Measurements from ENCODE around the gene CCDC8. TPM values are rescaled to one million over a fixed set of nuclear protein-coding genes. Genes with fewer than 3 reads are reported as not detected.

CCDC8 gene
- total RNA-seq, 4 donors from 2014 or later, result 0.70 to 2.5 (median 0.90) TPM

DNA sequence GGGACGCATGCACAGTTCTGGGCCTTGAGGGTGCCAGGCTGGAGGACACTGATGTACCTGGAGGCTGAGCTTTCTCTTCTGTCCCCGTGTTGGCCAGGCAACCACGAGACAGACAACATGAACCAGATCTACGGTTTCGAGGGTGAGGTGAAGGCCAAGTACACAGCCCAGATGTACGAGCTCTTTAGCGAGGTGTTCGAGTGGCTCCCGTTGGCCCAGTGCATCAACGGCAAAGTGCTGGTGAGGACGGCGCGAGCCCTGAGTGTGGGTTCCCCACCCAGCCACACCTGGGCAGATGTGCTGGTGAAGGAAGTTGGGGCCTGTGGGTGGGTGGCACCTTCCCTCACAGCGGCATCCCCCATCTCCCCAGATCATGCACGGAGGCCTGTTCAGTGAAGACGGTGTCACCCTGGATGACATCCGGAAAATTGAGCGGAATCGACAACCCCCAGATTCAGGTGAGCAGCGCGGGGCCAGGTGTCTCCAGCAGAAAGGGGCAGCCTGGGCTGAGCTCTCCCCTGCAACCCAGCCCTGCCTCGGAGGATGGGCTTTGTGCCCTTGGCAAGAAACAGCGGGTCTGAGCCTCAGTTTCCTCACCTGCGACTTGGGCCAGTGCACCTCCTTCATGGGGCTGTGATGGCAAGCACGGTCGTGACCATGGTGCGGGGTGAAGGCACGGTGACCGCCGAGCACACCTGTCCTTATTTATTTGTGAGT lies 26.2 kb downstream of the CCDC8 start:
- H3K4me3 ChIP-seq, result no peak overlapping the region
- no peaks in the 10 kb centered on the region for H3K9me3 ChIP-seq
- H3K36me3 ChIP-seq, result peaks cover 0 to 91% (median 0%) of the 10 kb centered on the region in 3 donors
- TF ChIP-seq, protein P1, sequence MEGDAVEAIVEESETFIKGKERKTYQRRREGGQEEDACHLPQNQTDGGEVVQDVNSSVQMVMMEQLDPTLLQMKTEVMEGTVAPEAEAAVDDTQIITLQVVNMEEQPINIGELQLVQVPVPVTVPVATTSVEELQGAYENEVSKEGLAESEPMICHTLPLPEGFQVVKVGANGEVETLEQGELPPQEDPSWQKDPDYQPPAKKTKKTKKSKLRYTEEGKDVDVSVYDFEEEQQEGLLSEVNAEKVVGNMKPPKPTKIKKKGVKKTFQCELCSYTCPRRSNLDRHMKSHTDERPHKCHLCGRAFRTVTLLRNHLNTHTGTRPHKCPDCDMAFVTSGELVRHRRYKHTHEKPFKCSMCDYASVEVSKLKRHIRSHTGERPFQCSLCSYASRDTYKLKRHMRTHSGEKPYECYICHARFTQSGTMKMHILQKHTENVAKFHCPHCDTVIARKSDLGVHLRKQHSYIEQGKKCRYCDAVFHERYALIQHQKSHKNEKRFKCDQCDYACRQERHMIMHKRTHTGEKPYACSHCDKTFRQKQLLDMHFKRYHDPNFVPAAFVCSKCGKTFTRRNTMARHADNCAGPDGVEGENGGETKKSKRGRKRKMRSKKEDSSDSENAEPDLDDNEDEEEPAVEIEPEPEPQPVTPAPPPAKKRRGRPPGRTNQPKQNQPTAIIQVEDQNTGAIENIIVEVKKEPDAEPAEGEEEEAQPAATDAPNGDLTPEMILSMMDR (IDR thresholded peaks at IDR 0.05), result no peak
- TF ChIP-seq POLR2A (IDR thresholded peaks at IDR 0.05), result no peak
- no peaks in the 10 kb centered on the region for H3K27me3 ChIP-seq
- H3K4me1 ChIP-seq, result no peaks in the 10 kb centered on the region
- no peak for DNase-seq
- H3K27ac ChIP-seq, result no peak overlapping the region

DNA sequence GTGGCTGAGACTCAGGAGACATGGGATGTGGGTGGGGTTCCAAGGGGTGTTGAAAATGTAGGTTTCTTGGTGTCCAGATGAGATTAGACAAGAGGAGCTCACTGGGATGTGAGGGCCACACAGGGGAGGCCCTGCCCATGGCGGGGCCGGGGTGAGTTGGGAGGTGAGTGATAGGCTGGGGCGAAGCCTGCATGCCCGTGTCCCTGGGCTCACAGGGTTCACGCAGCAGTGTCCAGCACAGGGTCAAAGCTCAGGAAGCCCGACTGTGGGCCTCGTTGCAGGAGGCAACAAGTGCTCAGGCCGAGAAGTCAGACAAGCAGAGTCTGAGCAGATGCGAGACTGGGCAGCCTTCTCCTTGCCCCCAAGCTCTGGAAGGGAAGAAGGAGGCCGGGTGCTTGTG lies 27.2 kb downstream of the CCDC8 start:
- H3K9me3 ChIP-seq, result no peaks in the 10 kb centered on the region

DNA sequence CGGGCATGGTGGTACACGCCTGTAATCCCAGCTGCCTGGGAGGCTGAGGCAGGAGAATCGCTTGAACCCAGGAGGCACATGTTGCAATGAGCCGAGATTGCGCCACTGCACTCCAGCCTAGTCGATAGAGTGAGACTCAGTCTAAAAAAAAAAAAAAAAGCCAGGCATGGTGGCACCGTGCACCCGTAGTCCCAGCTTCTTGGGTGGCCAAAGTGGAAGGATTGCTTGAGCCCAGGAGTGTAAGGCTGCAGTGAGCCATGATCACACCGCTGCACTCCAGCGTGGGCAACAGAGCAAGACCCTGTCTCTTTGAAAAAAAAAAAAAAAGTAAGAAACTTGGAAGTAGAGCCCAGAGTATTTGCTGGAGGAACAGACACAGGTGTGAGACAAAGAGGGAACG lies 27.7 kb downstream of the CCDC8 start:
- no peaks in the 10 kb centered on the region for H3K4me1 ChIP-seq
- no peak overlapping the region for H3K27ac ChIP-seq
- peaks cover 0 to 97% (median 0%) of the 10 kb centered on the region in 3 donors for H3K36me3 ChIP-seq
- no peak for DNase-seq
- no peak for TF ChIP-seq POLR2A (IDR thresholded peaks at IDR 0.05)
- TF ChIP-seq, protein P1 (IDR thresholded peaks at IDR 0.05), result no peak
- H3K4me3 ChIP-seq, result no peak overlapping the region
- H3K27me3 ChIP-seq, result no peaks in the 10 kb centered on the region
- no peaks in the 10 kb centered on the region for H3K9me3 ChIP-seq

More for the DNA sequence above, 27.2 kb downstream of the CCDC8 start:
- no peak overlapping the region for H3K27ac ChIP-seq
- H3K36me3 ChIP-seq, result peaks cover 0 to 97% (median 0%) of the 10 kb centered on the region in 3 donors
- no peak for TF ChIP-seq POLR2A (IDR thresholded peaks at IDR 0.05)
- TF ChIP-seq, protein P1 (IDR thresholded peaks at IDR 0.05), result no peak
- H3K4me1 ChIP-seq, result no peaks in the 10 kb centered on the region
- no peak for DNase-seq
- H3K4me3 ChIP-seq, result no peak overlapping the region
- no peaks in the 10 kb centered on the region for H3K27me3 ChIP-seq

DNA sequence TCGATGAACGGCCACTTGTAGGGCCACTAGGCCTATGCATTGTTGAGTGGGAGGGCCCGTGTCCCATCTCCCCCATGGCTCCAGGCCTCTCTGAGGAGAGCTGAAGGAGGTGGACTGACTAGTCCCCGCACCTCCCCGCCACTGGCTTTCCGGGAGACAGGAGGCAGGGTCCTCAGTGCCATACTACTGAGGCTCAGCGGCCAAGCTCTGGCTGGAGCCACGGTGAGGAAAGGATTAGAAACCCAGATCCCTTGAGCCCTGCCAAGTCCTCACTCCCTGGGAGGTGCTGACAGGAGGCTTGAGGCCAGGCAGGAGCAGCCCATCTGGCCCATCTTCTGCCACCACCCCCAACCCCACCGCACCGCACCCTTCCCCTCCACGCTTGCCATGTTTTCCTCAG lies 29.0 kb downstream of the CCDC8 start:
- Histone ChIP-seq H3K27me3 (no peaks in the 10 kb centered on the region), H3K4me3 (no peak overlapping the region), H3K36me3 (peaks cover 0 to 96% (median 0%) of the 10 kb centered on the region in 3 donors), H3K27ac (no peak overlapping the region), H3K4me1 (no peaks in the 10 kb centered on the region), H3K9me3 (no peaks in the 10 kb centered on the region)
- TF ChIP-seq, protein P1 (IDR thresholded peaks at IDR 0.05), result no peak
- TF ChIP-seq POLR2A (IDR thresholded peaks at IDR 0.05), result no peak
- DNase-seq, result peak in 1 of 3 donors; percentile 34

DNA sequence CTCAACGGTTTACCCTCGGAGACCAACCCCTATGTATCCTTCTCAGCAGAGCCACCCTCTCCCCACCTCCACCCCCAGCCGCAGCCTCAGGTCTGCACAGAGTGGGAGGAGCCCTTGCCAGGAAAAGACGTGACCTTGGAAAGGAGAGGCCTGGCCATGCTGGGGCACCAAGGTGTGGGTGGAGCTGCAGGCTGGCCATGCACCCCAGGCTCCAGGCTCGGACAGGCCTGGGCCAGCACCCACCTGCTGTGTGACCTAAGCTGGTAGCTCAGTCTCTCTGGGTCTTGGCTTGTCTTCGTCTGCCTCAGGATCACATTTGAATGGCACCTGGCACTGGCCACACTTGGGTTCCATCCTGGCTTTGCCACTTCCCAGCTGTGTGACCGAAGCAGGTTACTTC lies 29.5 kb downstream of the CCDC8 start:
- no peak overlapping the region for H3K27ac ChIP-seq
- H3K4me3 ChIP-seq, result no peak overlapping the region
- peak in 1 of 3 donors; percentile 19 for DNase-seq
- no peaks in the 10 kb centered on the region for H3K27me3 ChIP-seq
- TF ChIP-seq, protein P1 (IDR thresholded peaks at IDR 0.05), result no peak
- no peaks in the 10 kb centered on the region for H3K9me3 ChIP-seq
- H3K4me1 ChIP-seq, result no peaks in the 10 kb centered on the region
- H3K36me3 ChIP-seq, result peaks cover 0 to 96% (median 0%) of the 10 kb centered on the region in 3 donors
